Uterus (tissue), 4 donors: ENCODE data around the gene ADCK2. TPM values are rescaled to one million over a fixed set of nuclear protein-coding genes. Genes with fewer than 3 reads are reported as not detected.

Source experiments
- DNase-seq, 2 donors: peaks; one replicate each; pipeline ENCODE4 v3.0.0-alpha.2; 2019 to 2020
- H3K27ac ChIP-seq, 2 donors: fragments of 200-600 bp; sonication (generic); 1 replicate in 1 of 2; 2 replicates in 1 of 2; pipeline ENCODE4 v1.5.1; 2016 to 2018
- H3K27me3 ChIP-seq, 2 donors: fragments of 200-600 bp; sonication (generic); one replicate each; pipeline ENCODE4 v1.5.1; 2018 to 2019; ENCODE audit warnings: control low read depth in 1 of 2
- H3K36me3 ChIP-seq, 2 donors: fragments of 200-600 bp; sonication (generic); one replicate each; pipeline ENCODE4 v1.5.1; 2019; ENCODE audit warnings: control low read depth in 1 of 2
- H3K4me1 ChIP-seq, 2 donors: fragments of 200-600 bp; sonication (generic); one replicate each; pipeline ENCODE4 v1.5.1; 2018 to 2019; ENCODE audit warnings: control low read depth in 1 of 2
- H3K4me3 ChIP-seq, 2 donors: fragments of 200-600 bp; sonication (generic); 1 replicate in 1 of 2; 2 replicates in 1 of 2; pipeline ENCODE4 v1.5.1; 2018 to 2019; ENCODE audit warnings: mild to moderate bottlenecking in 1 of 2
- H3K9me3 ChIP-seq, 2 donors: fragments of 200-600 bp; sonication (generic); one replicate each; pipeline ENCODE4 v1.5.1; 2019; ENCODE audit warnings: control low read depth in 1 of 2
- CTCF ChIP-seq, 4 experiments: fragments of 200-600 bp in 2 of 4; fragments of 450-650 bp in 2 of 4; sonication (generic) in 2 of 4; IDR thresholded peaks; one replicate each; pipeline ENCODE4 v1.5.1; 2016 to 2019; ENCODE audit warnings: antibody characterized with exemption in 4 of 4, mild to moderate bottlenecking in 2 of 4, moderate library complexity in 1 of 4
- POLR2A ChIP-seq, 2 donors: fragments of 450-650 bp; IDR thresholded peaks; one replicate each; pipeline ENCODE4 v1.6.1; 2016; ENCODE audit warnings: antibody characterized with exemption in 2 of 2, mild to moderate bottlenecking in 1 of 2, moderate library complexity in 1 of 2
- intact Hi-C: fragments of 100-400 bp; cut with DNase I; formaldehyde crosslinking; loops from one replicate; pipeline ENCODE4 v1.15.1; 2023; ENCODE audit warnings: low total_unique reads
- total RNA-seq, 4 donors: library from RNA; depleted of rRNA in 3 of 4; stranded (reverse); fragments of >200 nt in 3 of 4; gene quantifications; one replicate each; pipeline versions ENCODE4 v1.1.0 to v1.2.4, GENCODE V29; 2014 to 2023
- donor health status: DM: yes; HTN: yes; CAD: no.

Gene ADCK2
- total RNA-seq, 4 donors from 2014 or later = 13.2 to 24.3 (median 22.4) TPM

- TF ChIP-seq CTCF (IDR thresholded peaks at IDR 0.05) (no peak), POLR2A (IDR thresholded peaks at IDR 0.05) (no peak)
- H3K4me3 ChIP-seq = no peak overlapping the region
- H3K36me3 ChIP-seq = no peaks in the 10 kb centered on the region
- no peaks in the 10 kb centered on the region for H3K9me3 ChIP-seq
- H3K27me3 ChIP-seq = no peaks in the 10 kb centered on the region
- no peak for DNase-seq
- H3K27ac ChIP-seq = no peak overlapping the region
- intact Hi-C loops = no loop called here
- H3K4me1 ChIP-seq = no peaks in the 10 kb centered on the region
These were observed 41.7 kb downstream of the ADCK2 start for GRCh38 chr7:140714331-140715040.

- no peaks in the 10 kb centered on the region for H3K27me3 ChIP-seq
- intact Hi-C loops = no loop called here
- H3K4me1 ChIP-seq = no peaks in the 10 kb centered on the region
- TF ChIP-seq CTCF (IDR thresholded peaks at IDR 0.05) = no peak
- no peak for TF ChIP-seq POLR2A (IDR thresholded peaks at IDR 0.05)
- H3K36me3 ChIP-seq = no peaks in the 10 kb centered on the region
- DNase-seq = no peak
- no peak overlapping the region for H3K27ac ChIP-seq
- no peak overlapping the region for H3K4me3 ChIP-seq
- no peaks in the 10 kb centered on the region for H3K9me3 ChIP-seq
These were observed 47.0 kb downstream of the ADCK2 start for GRCh38 chr7:140719721-140720120.

DNA sequence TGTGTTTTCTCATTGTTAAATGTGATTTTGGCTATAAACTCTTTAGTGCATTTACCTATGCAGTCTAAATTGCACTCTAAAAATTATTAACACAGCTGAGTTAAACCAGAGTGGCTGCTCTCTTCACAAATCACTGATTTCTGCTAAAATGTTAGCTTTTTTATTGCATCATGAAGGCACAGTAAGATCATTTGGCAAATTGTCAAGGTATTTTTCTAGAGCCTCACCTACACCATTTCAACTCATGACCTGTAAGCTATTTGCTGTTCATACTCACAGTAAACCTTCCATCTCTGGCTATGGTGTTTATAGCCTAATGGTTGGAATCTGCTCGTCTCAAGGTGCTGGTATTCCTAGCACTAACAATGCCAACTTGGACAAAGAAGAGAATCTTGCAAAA is 49.5 kb downstream of the ADCK2 start:
- no peak for DNase-seq
- Histone ChIP-seq H3K27me3 (no peaks in the 10 kb centered on the region), H3K4me1 (no peaks in the 10 kb centered on the region), H3K4me3 (no peak overlapping the region), H3K9me3 (no peaks in the 10 kb centered on the region), H3K27ac (no peak overlapping the region), H3K36me3 (no peaks in the 10 kb centered on the region)
- intact Hi-C loops = no loop called here
- TF ChIP-seq CTCF (IDR thresholded peaks at IDR 0.05) (no peak), POLR2A (IDR thresholded peaks at IDR 0.05) (no peak)

DNA sequence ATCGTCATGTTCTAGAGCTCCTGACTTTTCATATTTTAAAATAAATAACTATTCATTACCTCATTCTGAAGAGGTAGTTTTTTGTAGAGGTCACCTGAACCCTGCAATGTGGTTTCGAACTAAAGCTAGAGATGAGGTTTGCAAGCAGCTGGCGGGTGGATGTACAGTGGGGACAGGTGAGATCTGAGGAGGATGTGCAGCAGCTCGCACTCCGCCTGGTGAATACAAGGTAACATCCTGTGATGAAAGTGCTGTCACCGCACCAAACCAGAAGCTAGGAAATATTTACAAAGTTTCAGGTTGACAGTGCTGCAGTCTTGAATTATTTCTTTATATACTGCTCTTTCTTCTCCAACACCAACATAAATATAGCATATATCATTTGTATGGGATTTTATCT is 50.3 kb downstream of the ADCK2 start:
- H3K9me3 ChIP-seq = no peaks in the 10 kb centered on the region
- no peaks in the 10 kb centered on the region for H3K4me1 ChIP-seq
- no peaks in the 10 kb centered on the region for H3K27me3 ChIP-seq
- no peak overlapping the region for H3K4me3 ChIP-seq
- no peak for DNase-seq
- TF ChIP-seq CTCF (IDR thresholded peaks at IDR 0.05) = no peak
- no peak for TF ChIP-seq POLR2A (IDR thresholded peaks at IDR 0.05)
- no peak overlapping the region for H3K27ac ChIP-seq
- no peaks in the 10 kb centered on the region for H3K36me3 ChIP-seq
- intact Hi-C loops = no loop called here

GRCh38 chr7:140723574-140723973 is 50.8 kb downstream of the ADCK2 start:
- no peaks in the 10 kb centered on the region for H3K36me3 ChIP-seq
- H3K4me1 ChIP-seq = no peaks in the 10 kb centered on the region
- no peak overlapping the region for H3K4me3 ChIP-seq
- no peak overlapping the region for H3K27ac ChIP-seq
- no peaks in the 10 kb centered on the region for H3K9me3 ChIP-seq
- intact Hi-C loops = no loop called here
- TF ChIP-seq POLR2A (IDR thresholded peaks at IDR 0.05) (no peak), CTCF (IDR thresholded peaks at IDR 0.05) (no peak)
- DNase-seq = no peak
- no peaks in the 10 kb centered on the region for H3K27me3 ChIP-seq
